ENCODE measurements around the gene SPECC1.
"Not testable (repeated sequence)": the region's sequence is repeated elsewhere in the genome, so short reads cannot be mapped to it uniquely, and the experiment has no call there.

- TF ChIP-seq EZH2 (IDR thresholded peaks at IDR 0.05; ENCODE audit: borderline replicate concordance, low read length); CTCF (IDR thresholded peaks at IDR 0.05; ENCODE audit: low read length): not testable (repeated sequence)
Observed at GRCh38 chr17:20100806-20101205, 91.6 kb downstream of the SPECC1 start.

All from OCI-LY1 (cell line).